Stimulated activated CD8-positive, alpha-beta memory T cell treated with anti-CD3 and anti-CD28 coated beads, Interleukin-2, amount 100 ng/mL, for 1 hour (primary cell): ENCODE data around the gene TCTA.
A peak's percentile ranks its signal among the peaks of the same experiment; 100 is the strongest.
"Not testable (repeated sequence)": the region's sequence is repeated elsewhere in the genome, so short reads cannot be mapped to it uniquely, and the experiment has no call there.

Source experiments
- DNase-seq, 2 donors: peaks; one replicate each; pipeline ENCODE4 v3.0.0-alpha.2; 2020; ENCODE audit warnings: low read depth in 2 of 2

The TCTA gene, protein sequence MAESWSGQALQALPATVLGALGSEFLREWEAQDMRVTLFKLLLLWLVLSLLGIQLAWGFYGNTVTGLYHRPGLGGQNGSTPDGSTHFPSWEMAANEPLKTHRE

DNA sequence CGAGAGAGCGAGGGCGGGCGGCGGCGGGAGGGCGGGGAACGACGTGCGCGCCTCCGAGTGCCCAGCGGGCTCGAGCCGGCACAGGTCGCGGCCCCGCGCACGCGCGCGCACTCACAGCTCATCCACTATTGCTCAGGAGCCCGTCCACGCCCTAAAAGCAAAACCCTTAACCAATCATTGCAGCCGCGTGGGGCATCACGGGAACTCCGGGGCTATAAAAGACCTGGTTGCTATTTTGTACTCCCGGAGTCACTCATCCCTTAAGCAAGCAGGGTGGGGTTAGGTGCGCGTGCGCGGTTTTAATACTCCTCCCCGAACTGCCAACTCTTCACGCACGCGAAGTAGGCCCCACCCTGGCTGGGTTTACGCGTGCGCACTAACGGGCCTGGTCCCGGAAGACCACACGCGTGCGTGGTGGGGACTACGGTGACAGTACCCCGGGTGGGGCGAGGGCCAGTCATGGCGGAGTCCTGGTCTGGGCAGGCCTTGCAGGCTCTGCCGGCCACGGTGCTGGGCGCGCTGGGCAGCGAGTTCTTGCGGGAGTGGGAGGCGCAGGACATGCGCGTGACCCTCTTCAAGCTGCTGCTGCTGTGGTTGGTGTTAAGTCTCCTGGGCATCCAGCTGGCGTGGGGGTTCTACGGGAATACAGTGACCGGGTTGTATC is at the start of gene TCTA, which contains the start of gene RHOA:
TCTA (plus strand) TSS at position 456 of the 664 bp plus-strand sequence; CDS start at position 460, 4 bp downstream.
RHOA (minus strand) TSS at position 9 of the 664 bp plus-strand sequence. CDS start 36,387 bp downstream, outside the sequence.
- peak; percentile 96 to 98 for DNase-seq

DNA sequence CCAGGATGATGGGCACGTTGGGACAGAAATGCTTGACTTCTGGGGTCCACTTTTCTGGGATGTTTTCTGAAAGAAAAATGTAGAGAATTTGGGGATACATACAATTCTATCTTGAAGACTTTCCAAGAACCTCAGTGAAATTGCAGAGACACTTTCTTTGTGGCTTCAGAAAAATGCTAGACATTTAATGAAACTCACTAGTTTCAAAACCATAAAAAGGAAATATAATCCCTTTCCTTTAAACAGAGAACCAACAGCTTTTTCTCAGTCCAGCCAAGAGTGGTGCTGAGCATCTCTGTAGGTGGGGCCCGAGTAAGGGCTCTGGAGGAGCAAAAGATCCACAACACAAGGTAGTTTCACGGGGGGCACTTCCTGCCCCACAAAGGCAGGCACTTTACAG is 49.7 kb upstream of the TCTA start:
- DNase-seq, result no peak

DNA sequence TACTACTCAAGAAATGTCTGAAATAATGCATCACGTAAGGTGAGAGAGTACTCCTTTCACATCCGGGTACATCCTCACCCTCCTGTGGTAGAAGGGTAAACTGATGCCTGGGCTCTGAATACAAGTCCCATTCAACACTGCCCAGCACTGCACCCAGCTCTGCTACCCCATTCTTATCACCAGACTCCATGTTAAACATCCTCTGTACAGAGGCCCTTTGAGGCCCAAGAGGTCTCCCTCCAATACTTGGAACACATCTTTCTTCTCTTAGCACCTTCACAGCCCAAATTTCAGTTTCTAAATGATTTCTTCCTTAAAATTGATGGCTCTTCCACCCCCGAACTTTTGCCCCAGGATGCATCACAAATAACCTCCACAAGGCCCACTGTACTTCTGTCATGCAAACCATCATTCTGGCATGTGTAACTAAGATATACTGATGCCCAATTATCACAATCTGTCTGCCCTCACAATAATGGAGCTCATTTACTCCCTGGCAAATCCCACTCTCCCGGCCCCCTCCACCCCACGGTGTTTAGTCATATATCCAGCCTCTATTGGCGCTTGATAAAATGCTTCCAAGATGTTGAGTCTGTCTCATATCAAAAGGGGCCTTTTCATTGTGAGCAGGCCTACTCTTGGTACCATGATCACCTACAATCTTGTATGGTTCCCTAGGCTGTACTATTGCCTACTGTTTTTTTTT is 41.5 kb upstream of the TCTA start:
- no peak for DNase-seq

DNA sequence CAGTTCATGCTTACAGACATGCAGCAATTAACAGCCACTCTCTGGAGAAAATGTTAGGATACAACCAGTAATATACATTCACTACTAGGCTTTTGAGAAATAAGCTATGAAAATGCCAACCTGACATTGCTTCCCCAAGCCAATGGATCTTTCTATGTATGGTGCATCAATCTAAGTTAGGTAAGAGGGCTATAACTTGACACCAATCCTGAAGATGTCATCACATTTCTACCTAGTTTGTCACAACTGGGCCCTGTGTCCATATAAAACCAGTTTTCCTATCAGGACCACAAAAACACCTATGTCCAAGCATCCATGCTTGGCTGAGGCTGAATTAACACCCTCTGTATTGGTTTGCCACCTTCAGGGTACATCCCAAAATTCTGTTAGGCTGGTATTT is 40.3 kb upstream of the TCTA start:
- DNase-seq, result no peak

DNA sequence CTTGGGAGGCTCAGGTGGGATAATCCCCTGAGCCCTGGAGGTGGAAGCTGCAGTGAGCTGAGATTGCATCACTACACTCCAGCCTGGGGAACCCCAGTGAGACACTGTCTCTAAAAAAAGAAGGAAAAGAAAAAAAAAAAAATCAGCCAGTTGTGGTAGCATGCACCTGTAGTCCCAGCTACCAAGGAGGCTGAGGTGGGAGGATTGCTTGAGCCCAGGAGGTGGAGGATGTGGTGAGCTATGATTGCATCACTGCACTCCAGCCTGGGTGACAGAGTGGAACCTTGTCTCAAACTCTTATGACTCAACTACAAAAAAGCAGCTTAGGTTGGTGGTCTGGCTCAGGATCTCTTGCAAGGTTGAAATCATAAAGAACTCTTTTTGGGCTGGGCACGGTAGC is 34.7 kb upstream of the TCTA start:
- DNase-seq, result no peak

DNA sequence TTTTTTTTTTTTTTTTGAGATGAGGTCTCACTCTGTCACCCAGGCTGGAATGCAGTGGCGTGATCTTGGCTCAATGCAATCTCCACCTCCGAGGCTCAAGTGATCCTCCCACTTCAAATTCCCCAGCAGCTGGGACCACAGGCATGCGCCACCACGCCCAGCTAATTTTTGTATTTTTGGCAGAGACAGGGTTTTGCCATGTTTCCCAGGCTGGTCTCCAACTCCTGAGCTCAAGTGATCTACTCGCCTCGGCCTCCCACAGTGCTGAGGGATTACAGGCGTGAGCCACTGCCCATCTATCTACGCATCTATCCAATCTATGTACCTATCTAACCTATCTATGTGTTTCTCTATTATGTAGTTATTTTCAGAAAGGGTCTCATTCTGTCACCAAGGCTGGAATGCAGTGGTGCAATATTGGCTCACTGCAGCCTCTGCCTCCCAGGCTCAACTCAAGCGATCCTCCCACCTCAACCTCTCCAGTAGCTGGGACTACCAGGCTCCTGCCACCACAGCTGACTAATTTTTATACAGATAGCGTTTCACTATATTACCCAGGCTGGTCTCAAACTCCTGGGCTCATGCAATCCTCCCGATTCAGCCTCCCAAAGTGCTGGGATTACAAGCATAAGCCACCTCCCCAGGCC is 33.9 kb upstream of the TCTA start:
- DNase-seq, result no peak

DNA sequence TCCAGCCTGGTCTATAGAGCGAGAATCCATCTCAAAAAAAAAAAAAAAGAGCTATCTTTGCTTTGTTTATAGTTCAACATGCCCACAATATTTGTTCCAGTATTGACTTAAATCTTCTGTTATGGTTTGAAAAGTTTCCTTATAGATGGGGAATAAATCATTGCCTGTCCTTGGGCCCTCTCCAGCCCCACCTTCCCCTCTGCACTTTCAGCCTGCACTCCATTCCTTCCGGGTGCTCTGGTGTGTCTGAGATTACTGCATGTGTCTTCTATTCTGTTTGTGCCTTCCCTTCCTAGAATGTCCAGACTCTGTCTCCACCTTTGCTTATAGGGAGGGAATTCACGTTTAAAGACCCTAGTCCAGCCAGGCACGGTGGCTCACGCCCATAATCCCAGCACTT is 28.8 kb upstream of the TCTA start:
- no peak for DNase-seq

DNA sequence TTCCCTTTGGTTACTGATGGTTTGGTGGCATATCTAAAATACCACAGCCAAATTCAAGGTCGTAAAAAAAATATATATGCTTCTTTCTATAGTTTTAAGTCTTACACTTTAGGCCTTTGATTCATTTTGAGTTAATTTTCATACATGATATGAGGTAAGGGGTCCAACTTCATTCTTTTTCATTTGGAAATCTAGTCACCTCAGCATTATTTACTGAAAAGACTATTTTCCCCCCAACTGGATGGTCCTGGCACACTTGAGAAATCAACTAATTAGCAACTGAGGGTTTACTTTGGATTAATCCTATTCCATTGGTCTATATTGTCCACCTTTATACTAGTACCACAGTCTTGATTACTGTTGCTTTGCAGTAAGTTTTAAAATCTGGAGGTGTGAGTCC is 26.6 kb upstream of the TCTA start:
- DNase-seq, result no peak

DNA sequence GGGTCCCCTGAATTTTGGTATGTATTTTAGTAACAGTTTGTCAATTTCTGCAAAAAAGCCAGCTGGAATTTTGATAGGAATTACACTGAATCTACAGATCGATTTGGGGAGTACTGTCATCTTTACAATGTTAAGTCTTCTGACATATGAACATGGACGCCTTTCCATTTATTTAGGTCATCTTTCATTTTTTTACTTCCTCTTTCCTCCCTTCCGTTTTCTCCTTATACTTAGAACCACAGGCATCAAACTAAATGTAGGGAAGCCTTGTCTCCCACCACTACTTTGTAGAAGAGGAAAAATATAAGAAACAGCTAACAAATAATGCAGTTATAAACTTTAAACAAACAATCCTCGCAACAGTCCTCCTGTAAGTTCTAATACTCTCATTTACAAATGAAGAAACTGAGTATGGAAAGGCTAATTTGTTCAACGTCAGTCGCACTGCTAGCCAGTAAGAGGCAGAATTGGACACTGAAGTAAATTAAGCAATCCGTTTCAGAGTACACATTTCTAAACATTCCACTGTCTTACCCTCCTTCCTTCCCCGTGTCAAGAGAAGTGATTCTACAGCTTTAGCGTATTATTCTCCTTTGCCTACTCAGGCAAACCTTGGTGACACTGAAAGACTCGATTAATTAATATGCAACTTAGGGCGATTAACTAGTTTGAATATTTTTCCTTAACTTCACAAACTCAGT is 26.0 kb upstream of the TCTA start:
- DNase-seq, result no peak

DNA sequence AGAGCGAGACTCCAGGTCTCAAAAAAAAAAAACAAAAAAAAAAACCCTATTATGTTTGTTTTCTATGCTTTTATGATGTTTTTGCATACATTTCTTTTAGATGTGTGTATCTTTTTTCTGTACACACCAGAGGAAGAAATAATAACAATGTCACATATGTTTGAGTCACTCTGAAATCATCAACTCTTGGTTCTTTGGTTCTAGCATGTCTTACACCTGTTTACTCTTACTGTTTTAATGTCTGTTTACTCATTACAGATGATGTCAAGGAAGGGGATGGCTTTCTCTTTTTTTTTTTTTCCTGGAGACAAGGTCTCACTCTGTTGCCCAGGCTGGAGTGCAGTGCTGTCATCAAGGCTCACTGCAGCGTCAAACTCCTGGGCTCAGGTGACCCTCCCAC is 24.5 kb upstream of the TCTA start:
- DNase-seq, result no peak

DNA sequence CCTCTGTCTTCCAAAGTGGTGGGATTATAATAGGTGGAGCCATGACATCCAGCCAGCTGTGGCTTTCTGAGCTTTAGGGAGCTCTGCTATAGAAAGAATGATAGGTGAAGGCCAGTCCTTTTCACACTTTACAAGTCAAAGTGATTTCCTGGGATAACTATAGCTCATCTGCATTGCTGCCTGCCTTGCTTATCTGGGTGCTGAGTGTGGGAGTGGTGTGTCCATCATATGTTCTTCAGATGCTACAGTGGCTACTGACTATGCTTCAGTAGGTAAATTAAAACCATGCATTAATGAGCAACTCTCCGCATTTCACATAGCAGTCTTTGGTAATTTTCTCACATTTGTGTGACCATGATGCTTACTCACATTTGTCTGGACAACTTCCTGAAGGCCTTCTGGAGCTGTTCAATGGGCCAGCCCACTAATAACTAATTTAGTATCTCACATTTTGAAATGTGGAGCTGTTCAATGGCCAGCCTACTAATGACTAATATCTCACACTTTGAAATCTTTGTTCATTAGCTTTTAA is 23.9 kb upstream of the TCTA start:
- DNase-seq, result no peak

DNA sequence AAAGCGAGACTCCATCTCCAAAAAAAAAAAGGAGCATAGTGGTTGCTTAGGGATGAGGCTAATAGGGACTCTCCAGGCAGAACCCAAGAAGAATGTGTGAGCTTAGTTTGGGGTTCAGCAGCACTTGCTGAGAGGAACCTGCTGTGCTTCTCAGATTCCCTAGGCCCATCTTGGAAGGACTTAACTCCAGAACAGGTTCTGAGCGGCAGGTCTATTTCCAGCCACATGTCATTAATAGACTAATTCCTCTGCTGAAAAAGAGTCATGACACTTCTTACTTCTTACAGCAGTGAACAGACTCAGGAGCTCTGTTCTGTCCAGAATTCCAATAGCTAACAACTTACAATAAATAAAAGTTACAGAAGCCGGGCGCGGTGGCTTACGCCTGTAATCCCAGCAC is 22.9 kb upstream of the TCTA start:
- DNase-seq, result no peak

DNA sequence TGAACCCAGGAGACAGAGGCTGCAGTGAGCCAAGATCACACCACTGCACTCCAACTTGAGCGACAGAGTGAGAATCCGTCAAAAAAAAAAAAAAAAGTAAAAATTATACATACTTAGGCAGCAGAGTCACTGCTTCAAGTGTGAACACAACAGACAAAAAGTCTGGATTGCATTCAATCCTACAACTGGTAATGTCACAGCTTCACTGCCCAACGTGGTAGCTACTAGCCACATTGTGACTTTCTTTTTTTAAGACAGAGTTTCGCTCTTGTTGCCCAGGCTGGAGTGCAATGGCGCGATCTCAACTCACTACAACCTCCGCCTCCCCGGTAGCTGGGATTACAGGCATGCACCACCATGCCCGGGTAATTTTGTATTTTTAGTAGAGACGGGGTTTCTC is 20.9 kb upstream of the TCTA start:
- not testable (repeated sequence) for DNase-seq

DNA sequence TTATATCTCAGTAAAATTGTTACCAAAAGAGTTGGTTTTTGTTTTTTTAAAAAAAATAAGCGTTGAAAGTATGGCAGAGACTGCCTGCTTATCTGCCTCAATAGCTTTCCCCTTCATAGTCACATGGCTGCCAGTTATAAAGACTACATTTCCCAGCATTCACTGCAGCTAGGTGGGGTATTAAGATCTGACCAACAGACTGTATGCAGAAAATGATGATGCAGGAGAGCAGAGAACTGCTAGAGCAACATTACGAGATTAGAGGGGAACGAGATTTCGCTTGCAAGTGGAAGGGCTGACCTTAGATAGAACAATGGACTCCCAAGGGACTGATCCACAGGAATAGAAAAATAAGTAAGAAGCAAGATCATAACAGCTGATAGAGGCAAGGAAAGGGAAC is 14.8 kb upstream of the TCTA start:
- no peak for DNase-seq

DNA sequence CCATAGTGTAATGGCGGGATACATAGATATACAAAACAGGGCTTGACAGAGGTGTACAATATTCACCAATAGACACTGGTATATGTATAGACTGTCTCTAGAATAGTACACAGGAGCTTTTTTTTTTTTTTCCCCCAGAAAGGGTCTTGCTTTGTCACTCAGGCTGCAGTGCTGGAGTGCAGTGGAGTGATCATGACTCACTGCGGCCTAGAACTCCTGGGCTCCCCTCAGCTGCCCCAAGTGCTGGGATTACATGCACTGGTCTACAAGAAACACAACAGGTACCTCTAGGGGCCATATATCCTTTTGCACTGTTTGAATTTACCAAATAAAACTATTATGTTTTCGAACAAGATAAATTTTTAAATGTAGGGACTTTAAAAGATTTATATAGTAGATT is 12.8 kb upstream of the TCTA start:
- DNase-seq, result no peak

DNA sequence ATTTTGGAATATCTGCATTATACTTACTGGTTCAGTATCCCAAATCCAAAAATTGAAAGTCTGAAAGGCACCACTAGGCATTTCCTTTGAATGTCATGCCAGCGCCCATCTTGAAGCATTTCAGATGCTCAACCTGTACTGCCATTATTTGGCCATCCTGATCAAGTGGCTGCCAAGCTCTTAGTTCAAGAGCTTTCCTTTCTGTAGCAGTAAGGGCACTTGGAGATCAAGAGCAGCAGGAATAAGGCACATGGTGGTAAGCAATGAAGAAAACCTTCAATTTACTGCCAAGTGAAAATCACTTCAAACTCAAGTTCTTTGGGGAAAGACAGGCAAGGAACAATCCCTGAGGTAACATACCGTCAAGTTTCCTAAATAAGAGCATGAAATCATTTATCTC is 10.5 kb upstream of the TCTA start:
- no peak for DNase-seq

DNA sequence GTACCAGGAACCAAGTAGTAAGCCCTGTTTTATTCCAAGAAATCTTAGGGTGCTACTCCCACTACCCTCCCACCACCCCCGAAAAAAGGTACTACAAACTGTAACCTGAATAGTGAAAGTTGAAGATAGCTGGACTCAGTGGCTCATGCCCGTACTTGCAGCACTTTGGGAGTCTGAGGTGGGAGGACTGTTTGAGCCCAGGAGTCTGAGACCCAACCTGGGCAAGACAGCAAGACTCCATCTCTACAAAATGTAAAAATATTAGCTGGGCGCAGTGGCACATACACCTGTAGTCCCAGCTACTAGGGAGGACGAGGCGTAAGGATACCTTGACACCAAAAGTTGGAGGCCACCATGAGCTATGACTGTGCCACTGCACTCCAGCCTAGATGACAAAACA is 8.3 kb upstream of the TCTA start:
- no peak for DNase-seq

DNA sequence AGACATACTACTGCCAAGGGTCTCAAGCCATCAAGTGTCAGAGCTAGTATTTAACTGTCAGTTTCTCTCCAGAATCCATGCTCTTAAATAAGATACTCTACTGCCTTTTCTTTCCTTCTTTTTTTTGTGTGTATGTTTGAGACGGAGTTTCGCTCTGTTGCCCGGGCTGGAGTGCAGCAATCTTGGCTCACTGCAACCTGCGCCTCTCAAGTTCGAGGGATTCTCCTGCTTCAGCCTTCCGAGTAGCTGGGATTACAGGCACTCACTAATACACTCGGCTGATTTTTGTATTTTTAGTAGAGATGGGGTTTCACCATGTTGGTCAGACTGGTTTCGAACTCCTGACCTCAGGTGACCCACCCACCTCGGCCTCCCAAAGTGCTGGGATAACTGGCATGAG is 6.7 kb upstream of the TCTA start:
- DNase-seq, result not testable (repeated sequence)

DNA sequence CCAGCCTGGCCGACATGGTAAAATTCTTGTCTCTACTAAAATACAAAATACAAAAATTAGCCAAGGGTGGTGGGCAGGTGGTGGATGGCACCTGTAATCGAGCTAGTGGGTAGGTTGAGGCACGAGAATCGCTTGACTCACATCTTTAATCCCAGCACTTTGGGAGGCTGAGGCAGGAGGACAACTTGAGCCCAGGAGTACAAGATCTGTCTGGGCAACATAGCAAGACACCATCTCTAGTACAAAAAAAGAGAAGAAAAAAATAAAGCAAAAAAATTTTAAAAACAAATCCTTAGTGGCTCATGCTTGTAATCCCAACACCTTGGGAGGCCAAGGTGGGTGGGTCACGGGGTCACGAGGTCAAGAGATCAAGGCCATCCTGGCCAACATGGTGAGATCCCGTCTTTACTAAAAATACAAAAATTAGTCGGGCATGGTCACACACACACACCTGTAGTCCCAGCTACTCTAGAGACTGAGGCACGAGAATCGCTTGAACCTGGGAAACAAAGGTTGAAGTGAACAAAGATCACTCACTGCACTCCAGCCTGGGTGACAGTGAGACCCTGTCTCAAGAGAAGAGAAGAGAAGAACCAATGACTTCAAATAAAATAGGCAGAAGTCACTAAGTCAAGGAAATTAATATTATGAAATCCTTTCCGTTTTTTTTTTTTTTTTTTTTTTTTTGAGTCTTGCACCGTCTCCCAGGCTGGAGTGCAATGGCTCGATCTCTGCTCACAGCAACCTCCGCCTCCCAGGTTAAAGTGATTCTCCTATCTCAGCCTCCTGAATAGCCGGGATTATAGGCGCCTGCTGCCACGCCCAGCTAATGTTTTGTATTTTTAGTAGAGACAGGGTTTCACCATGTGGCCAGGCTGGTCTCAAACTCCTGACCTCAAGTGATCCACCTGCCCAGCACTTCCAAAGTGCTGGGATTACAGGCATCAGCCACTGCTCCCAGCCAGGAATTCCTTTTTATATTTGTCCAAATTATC is 5.4 kb upstream of the TCTA start:
- DNase-seq, result no peak

DNA sequence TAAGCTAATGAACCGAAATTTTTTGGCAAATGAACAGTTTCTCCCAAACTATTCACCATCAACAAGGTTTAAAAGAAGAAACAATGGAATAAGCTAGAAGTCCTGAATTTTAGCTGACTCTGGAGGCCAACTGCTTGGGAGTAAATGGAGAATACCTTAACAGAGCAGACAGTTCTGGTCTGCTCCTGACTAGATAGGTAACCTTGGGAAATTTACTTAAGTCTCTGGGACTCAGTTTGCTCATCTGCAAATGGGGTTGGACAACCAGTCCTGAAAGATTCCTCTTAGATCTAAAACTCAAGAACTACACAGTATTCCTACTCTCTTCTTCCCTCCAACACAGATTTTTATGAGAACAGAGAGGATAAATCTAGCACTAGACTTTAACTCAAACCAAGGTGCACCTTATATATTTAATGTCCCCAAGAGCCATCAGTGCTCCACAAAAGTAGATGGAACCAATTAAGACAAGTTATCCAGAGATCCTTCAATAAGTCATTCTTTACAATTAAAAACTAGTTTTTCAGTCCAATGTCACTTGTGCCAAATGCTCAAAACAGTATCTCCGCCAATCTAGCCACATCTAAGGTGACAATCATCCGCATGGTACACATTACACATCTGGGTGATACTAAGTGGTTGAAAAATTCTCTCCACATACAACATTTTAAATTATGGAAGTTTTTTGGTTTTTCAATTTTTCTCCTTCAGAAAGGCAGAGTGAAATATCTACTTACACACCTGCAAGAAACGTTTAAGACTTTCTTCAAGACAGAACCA is 2.0 kb upstream of the TCTA start:
- DNase-seq, result no peak
